SU-DHL-6 (cell line): Measurements from ENCODE around the gene PTP4A2.

Source experiments
- CTCF ChIP-seq: fragments of 200-600 bp; sonication (generic); IDR thresholded peaks from one replicate; pipeline ENCODE4 v1.5.1; 2017; ENCODE audit warnings: antibody characterized with exemption, mild to moderate bottlenecking, low read length, moderate library complexity; ENCODE audit not compliant: insufficient read depth, poor library complexity, severe bottlenecking
- EZH2phosphoT487 ChIP-seq: fragments of 200-600 bp; sonication (generic), shearing (Covaris generic); conservative IDR thresholded peaks from 2 replicates; pipeline ENCODE4 v1.6.1; 2018; ENCODE audit warnings: mild to moderate bottlenecking, antibody characterized with exemption, low read length, moderate library complexity, mixed read lengths

GRCh38 chr1:31920956-31921355 is 17.2 kb downstream of the PTP4A2 start:
- TF ChIP-seq CTCF (no peak), EZH2phosphoT487 (no peak)
